ENCODE measurements around the gene FOXL2NB.

FOXL2NB gene

DNA sequence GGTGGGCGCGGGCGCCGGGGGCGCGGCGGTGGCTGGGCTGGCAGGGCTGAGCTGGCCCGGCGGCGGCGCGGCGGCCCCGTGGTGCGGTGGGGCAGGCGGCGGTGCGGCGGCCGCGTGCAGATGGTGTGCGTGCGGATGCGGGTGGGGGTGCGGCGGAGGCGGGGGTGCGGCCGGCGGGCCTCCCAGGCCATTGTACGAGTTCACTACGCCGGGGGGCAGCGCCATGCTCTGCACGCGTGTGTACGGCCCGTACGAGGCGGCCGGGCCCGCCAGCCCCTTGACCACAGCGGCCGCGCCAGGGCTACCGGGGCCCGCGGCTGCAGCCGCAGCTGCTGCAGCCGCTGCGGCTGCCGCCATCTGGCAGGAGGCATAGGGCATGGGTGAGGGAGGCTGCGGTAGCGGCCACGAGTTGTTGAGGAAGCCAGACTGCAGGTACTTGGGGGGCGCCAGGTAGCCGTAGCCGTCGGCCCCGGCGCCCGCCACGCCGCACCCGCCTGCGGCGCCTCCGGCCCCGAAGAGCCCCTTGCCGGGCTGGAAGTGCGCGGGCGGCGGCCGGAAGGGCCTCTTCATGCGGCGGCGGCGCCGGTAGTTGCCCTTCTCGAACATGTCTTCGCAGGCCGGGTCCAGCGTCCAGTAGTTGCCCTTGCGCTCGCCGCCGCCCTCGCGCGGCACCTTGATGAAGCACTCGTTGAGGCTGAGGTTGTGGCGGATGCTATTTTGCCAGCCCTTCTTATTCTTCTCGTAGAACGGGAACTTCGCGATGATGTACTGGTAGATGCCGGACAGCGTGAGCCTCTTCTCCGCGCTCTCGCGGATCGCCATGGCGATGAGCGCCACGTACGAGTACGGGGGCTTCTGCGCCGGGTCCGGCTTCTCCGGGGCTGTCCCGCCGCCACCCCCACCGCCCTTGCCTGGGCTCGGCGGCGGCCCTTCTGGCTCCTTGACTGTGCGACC is 1.0 kb upstream of the FOXL2NB start:
- DNase-seq = no peak

DNA sequence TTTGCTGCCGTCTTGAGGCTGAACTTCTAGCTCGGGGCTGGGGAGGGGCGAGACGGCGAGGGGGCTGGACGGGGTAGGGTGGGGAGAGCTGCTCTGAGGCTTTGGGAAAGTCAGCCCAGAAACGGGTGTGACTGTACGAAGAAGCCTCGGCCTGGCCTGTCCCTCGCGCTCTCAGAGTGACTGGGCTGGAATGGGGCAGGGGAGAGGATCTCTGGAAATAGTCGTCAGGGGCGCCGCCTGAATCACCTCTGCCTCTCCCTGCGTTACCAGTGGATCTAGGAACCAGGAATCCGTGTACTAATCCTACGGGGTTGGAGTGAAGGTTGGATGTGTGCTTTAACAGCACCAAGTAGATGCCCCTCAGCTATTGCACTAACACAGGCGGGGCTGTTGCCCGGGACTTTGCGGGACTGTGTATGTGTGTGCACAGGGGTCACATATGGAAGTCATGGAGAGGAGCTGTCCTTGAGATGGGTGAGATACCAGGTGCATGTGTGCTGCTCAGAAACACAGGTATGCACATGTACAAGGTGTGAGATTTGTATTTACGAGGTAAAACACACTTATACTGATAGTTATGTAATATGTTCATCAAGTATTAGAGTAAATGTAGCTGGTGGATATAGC is 591 bp downstream of the FOXL2NB start:
- DNase-seq = no peak

DNA sequence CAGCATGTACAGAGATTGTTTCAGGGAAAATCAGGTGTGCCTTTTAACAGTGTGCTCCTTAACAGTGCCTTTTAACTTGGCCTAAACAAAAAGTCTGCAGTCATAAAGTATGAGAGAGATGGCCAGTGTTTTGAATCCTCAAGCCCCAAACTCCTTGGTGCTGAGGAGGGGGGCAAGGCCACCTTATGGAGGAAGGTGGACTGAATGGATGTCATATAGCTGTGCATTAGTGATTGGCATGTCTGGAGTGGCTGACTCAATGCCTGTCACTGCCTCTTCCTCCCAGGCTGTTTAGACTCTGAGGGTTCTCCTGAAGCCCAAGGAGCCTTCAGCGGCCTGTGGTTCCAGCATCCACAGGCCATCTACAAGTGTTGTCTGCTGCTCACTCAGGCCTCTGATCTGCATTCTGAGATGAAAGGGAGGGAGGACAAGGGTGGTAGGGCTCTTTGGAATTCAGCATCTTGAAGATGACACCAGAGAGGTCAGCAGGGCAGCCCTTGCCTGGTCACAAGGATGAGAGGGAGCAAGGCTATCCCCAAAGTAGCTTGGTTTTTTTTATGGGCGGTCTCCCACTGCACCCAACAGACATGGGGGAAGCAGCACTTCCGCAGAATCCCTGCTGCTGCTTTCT is 1.5 kb downstream of the FOXL2NB start:
- DNase-seq = no peak

DNA sequence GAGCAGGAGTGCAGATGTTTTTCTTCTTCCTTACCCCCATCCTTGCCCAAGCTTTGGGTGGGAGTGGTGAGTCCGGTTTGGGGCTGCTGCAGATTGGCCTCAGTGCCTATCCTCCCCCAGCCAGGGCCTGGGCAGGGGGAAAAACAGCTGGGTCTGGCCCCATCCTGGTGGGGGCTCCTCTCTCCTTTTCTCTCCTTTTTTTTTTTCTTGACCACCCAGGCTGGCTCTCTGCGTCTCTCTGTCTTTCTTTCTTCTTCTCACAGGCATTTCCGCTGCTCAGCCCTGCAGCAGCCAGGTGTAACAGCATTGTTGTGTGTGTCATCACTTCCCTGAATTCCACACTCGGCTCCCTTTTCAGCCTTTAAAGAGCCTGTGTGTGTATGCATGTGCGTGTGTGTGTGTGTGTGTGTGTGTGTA is 2.0 kb downstream of the FOXL2NB start:
- DNase-seq = no peak

DNA sequence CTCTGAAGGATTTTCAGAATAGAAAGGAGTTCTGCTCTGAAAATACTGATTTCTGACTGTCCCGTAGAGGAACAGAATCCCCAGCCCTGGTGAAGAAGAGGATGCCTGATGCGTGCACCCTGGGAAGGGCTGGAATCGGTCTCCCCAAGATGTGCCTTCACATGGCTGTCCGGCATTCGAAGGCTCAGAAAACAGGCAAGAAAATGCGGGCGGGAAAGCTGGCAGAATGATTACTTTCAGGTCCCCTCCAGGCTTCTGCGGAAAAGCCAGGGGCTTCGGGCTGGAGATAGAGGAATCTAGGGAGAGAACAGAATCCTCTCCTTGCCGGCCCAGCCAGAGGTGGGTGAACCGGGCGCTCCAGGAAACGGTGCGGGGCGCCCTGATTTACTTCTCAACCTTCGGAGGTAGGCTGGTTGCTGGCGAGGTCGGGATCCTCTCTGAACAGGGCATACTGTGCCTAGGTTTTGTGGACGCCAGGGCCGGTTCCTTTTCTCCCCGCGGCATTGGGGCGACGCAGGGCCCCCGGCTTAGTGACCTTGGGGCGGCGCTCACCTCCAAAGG is 2.5 kb downstream of the FOXL2NB start:
- no peak for DNase-seq

DNA sequence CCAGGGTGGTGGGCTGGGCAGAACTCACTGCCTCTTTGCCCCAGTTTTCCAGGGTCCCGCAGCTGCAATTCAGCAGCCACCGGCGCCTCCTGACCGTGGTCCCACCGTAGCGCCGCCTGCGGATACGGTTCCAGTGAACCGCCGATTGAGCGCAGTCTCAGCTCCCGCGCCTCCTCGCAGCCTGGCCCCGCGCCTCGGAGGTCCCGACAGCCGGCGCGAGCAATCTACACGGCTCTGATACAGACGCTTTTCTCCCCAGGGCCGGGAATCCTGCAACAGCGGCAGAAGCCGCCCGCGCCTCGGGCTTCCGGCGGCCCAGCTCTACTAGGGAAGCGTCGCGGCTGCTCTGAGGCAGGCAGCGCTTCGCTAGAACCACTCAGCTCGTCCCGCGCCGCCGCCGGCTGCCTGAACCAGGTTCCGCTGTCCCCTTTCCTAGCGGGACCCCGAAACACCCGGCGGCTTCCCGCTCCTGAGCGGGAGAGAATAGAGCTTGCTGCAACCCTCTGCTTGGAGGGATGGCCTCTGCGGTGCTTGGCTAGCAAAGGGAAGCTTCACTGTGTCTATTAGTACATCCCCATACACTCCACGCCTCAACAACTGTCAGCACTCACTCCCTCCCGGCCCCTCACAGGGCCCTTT is 3.1 kb downstream of the FOXL2NB start:
- DNase-seq = no peak

DNA sequence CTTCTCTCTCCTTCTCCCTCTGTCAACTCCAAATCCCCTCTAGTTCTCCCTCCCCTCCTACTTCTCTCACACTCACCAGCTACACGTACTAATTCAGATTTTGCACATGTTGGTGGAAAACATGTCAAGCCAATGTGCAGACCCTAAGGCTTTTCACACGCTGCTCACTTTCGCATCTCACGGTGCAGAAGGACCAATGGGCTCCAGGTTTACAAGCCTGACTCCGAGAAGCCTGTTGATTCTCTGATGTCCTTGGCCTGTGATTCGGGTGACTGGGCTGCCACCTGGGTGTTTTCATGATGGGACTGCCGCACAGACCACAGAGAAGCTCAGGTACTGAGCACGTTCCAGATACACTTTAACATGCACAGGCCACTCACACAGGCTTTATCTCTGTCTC is 3.7 kb downstream of the FOXL2NB start:
- no peak for DNase-seq

DNA sequence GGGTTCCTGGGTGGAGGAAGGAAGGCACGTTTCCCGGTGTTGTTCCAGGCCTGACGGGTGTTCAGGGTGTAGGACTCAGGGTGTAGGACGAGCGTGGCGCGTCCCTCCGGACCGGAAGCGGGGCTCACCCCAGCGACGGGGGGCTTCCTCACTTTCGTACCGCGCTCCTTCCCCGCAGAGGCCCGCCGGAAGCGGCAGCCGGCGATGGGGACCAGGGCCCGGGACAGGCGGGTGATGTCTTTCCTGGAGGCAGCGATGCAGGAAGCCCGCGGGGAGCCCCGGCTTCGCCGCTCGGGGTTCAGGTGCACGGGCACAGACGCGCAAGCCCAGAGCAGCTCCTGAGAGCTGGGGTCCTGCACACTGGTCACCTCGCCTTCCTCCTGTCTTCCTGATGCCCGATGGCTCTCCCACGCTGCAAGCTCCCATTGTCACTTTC is 13.4 kb downstream of the FOXL2NB start:
- DNase-seq = no peak

DNA sequence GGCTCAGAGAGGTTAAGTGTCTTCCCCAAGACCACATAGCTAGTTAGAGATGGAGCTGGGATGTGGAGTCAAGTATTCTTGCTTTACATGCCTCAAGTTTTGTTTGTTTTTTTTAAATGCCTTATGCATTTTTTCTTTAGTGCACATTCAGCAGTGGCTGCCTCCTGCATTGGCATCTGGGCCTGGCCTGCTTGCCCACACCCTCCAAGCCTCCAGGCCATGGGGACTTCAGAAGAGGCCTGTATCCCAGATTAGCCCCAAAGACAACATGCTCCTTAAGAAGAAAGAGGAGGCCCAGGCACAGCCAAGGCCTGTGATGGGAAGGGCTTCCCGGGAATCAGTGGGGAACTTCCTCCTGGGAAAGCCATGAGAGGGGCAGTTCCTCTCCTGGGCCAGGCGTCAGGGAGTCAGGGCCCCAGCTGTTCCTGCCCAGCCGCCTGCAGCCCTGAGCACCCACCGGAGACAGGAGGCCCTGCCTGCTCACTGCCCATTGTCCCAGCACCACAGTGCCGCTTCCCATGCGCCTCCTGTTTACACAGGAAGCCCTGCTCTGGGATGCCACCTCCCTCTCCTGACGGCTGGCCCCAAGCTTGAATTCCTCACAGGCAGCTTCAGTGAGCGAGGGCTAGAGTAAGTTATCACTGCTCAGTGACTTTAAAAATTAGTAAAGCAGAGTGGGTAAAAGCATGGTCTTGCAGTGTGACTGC is 16.0 kb downstream of the FOXL2NB start:
- DNase-seq = no peak

DNA sequence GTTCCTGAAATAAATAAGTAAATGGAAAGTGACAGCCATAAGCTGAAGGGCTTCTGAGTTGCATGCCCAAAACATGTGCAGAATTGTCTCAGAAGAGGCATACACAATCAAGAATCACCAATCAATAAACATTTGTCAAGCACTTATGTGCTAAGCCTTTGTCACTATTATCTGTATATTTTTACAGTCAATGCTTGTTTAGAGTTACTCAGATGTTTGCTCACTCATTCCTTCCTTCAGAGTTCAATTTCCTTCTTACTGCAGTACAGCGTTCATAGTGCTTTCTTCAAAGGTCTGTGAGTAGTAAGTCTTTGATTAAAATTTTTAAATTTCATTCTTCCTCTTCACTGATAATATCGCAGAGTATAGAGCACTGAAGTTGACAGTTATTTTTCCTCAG is 17.2 kb downstream of the FOXL2NB start:
- DNase-seq = no peak

DNA sequence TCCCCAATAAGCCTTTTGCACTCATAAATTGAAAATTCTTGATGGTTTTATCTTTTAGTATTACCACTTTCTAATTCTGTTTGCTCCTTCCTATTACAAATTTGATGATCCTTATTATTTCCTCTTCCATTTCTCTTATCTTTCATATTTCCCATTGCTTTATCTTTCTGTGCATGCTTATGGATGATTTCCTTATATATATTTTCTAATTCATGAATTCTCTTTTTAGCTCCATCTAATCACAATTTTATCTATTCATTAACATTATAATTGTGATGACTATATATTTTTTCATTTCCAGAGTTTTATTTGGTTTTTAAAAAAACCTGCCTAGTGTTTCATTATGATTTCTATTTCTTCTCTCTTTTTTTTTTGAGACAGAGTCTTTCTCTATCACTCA is 17.9 kb downstream of the FOXL2NB start:
- DNase-seq = no peak

DNA sequence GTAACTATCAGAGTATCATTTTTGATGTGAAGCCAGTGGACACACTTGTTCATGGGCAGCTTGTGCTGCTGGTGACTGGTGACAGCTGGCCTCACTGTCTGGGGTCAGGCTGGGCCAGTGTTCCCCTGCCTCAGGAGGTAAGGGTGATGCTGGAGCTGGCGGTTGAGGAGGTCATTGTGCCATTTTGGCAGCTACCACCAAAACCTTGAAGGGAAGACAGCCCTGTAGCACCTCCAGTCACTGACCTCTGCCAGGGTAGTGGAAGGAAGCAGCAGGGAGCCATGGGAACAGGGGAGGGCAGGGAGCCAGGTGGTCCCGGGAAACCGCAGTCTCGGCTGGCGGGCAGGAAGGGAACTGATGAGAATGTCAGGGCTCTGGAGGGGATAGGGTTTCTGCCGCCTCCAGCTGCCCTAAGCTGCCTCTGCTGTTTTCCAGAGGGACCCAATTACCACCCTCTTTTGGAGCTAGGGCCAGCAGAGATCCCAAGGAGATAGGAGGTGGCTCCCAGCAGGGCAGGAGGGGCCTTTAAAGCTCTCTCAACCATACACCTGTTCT is 24.8 kb downstream of the FOXL2NB start:
- DNase-seq = no peak

DNA sequence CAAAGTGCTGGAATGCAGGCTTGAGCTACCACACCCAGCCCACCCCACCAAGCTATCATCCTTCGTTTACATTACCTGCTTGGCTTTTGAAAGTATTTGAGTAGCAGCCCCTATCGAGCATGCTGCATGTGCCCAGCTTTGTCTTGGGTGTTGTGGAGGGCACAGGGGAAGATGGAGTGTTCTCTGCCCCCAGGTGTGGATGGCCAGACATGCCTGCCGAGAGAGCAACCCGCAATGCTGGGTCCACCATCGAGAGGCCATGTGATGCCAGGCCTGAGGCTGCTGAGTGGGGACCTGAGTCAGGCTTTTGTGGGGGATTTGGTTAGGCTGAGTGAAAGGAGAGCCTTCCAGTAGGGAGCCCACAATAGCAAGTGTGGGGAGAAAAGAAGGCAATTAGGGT is 25.9 kb downstream of the FOXL2NB start:
- no peak for DNase-seq

DNA sequence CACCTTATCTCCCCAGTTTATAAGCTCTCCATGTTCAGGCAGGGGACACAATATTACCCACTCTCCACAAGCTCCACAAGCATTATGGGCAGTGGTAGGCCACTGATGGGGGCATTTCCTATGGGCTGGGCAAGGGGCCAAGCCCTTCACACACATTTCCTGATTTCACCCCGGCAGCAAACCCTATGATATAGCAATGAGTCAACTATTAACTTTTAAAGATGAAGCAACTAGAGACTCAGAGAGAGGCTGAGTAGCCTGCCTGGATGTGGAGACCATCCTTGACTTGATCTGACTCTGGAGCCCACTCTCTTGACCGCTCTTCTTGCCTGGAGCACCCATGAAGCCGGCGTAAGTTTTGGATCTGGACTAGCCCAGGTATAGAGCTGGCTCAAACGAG is 27.4 kb downstream of the FOXL2NB start:
- DNase-seq = no peak

DNA sequence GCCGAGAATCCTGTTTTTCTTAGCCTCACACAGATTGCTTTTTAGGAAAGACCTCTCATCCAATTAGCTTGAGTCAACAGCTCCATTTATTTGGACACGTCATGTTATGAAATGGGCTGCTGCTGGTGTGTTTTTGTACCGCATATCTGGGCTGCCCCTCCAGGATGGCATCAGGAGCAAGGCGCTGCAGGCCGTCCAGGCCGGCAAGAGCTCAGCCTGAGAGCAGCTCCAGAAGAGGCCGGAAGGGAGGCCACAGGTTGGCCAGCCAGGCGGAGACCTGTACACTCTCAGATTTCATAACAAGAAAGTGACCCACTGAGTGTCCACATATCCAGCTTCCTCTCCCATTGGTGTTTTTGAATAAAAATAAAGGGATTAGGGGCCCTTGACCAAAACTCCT is 28.3 kb downstream of the FOXL2NB start:
- no peak for DNase-seq

DNA sequence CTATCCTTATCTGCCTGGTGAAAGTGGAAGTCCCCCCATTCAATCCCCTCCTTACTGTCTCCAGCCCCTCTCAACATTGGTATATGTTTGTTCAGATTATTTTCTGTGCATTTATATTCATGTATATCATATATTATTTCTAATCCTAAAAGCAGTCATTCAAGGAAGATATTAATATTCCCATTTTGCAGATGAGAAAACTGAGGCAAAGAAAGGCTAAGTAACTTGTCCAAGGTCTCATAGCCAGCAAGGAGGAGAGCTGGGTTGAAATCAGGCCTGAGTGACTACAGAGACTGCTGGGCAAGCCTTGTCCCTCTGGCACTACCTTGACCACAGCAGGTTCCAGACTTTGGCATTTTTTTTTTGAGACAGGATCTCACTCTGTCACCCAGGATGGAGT is 29.0 kb downstream of the FOXL2NB start:
- no peak for DNase-seq

DNA sequence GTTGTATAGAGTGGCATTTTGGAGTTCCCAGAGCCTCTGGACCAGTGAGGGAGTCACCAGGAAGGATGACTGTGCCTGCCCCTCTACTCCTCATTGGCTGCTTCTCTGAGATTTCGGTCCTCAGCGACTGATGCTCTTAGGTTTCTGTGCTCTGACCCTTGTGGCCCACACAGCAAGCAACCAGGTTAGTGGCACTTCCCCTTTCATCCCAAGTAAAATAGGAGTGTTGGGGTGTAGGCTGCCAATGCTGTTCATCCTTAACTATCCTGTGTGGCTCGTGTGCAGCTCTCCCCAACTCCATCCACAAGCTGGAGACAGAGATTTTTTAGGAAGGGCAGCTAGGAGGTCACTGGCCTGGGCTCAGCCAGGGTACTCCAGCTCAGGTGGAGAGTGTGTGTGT is 37.8 kb downstream of the FOXL2NB start:
- no peak for DNase-seq

DNA sequence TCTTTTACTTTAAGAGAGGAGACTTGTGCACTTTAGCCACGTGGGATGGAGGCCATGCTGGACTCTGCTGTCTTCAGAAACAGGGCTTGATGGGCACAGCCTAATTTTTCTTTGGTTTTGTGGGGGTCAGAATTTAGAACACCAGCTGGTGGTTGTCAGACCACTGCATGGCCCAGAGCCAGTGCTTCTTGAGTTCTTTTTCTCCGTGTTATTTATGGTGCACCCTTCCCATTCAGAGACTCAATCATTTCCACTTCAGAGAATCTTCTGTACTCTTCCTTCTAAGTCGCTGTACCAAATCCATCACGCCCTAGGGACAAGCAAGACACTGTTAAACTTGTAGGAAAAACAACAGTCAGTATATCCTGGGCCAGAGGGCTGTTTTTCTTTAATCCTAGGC is 38.9 kb downstream of the FOXL2NB start:
- no peak for DNase-seq

DNA sequence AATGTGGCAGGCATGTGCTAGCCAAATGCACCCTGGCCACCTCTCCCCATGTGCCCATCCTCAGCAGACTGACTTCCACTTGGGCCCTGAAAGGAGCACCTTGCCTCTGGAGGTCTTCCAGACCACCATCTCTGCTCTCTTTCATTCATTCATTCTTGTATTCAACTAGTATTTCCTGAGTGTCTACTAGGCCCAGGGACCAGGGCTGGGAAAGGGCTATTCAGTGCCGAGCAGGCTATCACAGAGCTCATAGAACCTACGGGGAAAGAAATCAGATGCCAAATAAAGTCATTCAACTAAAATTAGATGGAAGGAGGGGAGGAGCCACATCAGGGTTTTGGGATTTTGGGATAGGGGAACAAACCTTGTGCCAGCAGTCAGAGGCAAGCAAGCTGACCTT is 40.2 kb downstream of the FOXL2NB start:
- no peak for DNase-seq

DNA sequence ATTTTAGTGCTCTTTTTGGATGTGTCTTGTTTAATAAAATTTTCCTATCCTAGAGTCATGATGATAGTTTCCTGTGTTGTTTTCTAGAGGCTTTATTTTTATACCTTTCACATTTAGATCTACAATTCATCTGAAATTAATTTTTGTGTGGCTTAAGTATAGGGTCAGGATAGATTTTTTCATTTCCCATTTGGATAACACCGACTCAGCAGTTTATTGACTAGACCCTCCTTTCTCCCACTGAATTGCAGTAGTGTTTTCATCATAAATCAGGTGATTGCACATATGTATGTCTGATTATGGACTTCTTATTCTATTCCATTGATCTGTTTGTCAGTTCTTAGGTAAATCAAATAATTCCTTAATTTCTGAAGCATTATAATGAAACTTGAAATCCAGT is 48.7 kb downstream of the FOXL2NB start:
- no peak for DNase-seq

Measured in C1 segment of cervical spinal cord (tissue), 14 donors.